WERI-Rb-1 (cell line): ENCODE results near the gene CYRIA.

ENCODE experiments used
- DNase-seq: peaks from one replicate; pipeline ENCODE4 v3.0.0-alpha.2; 2020
- H3K27ac ChIP-seq: fragments of 250-450 bp; sonication (Bioruptor Pico); 2 replicates; pipeline ENCODE4 v1.5.1; 2020; ENCODE audit warnings: mild to moderate bottlenecking, moderate library complexity
- H3K27me3 ChIP-seq: fragments of 250-450 bp; sonication (Bioruptor Pico); 2 replicates; pipeline ENCODE4 v1.5.1; 2021; ENCODE audit warnings: mild to moderate bottlenecking, low read depth, moderate library complexity; ENCODE audit not compliant: insufficient read depth, severe bottlenecking
- H3K36me3 ChIP-seq: fragments of 250-450 bp; sonication (Bioruptor Pico); 2 replicates; pipeline ENCODE4 v1.5.1; 2020; ENCODE audit warnings: mild to moderate bottlenecking, moderate library complexity
- H3K4me3 ChIP-seq: 2 replicates; pipeline ENCODE4 v1.5.1; 2011; ENCODE audit warnings: low read depth, mild to moderate bottlenecking, control low read depth, low read length
- H3K9me3 ChIP-seq: fragments of 250-450 bp; sonication (Bioruptor Pico); 2 replicates; pipeline ENCODE4 v1.5.1; 2021; ENCODE audit warnings: mild to moderate bottlenecking, moderate library complexity; ENCODE audit not compliant: severe bottlenecking
- TF ChIP-seq, protein P1 (sequence below): IDR thresholded peaks from 2 replicates; pipeline ENCODE4 v1.5.1; 2011; ENCODE audit warnings: low read depth, mild to moderate bottlenecking, control low read depth, inconsistent platforms, low read length

Gene CYRIA

DNA sequence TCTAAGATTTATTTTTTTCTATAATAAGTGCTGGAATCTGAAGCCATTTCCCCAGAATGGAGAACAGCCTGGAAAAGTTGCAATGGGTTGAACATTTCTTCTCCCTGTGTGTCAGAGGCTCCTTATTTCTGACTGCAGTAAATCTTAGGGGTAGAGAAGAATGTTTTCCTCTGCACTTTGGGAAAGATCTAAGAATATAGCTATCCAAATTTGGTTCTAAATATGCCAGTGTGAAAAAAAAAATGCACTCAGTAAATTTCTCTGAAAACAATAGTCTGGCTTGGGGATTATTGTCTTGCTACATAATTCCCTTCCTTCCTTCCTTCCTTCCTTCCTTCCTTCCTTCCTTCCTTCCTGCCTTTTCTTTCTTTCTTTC, 19.7 kb upstream of the CYRIA start:
- H3K27me3 ChIP-seq = no peaks in the 10 kb centered on the region
- DNase-seq = no peak
- H3K27ac ChIP-seq = no peak overlapping the region
- H3K9me3 ChIP-seq = no peaks in the 10 kb centered on the region
- TF ChIP-seq, protein P1, sequence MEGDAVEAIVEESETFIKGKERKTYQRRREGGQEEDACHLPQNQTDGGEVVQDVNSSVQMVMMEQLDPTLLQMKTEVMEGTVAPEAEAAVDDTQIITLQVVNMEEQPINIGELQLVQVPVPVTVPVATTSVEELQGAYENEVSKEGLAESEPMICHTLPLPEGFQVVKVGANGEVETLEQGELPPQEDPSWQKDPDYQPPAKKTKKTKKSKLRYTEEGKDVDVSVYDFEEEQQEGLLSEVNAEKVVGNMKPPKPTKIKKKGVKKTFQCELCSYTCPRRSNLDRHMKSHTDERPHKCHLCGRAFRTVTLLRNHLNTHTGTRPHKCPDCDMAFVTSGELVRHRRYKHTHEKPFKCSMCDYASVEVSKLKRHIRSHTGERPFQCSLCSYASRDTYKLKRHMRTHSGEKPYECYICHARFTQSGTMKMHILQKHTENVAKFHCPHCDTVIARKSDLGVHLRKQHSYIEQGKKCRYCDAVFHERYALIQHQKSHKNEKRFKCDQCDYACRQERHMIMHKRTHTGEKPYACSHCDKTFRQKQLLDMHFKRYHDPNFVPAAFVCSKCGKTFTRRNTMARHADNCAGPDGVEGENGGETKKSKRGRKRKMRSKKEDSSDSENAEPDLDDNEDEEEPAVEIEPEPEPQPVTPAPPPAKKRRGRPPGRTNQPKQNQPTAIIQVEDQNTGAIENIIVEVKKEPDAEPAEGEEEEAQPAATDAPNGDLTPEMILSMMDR = no peak
- no peak overlapping the region for H3K4me3 ChIP-seq
- H3K36me3 ChIP-seq = no peaks in the 10 kb centered on the region

DNA sequence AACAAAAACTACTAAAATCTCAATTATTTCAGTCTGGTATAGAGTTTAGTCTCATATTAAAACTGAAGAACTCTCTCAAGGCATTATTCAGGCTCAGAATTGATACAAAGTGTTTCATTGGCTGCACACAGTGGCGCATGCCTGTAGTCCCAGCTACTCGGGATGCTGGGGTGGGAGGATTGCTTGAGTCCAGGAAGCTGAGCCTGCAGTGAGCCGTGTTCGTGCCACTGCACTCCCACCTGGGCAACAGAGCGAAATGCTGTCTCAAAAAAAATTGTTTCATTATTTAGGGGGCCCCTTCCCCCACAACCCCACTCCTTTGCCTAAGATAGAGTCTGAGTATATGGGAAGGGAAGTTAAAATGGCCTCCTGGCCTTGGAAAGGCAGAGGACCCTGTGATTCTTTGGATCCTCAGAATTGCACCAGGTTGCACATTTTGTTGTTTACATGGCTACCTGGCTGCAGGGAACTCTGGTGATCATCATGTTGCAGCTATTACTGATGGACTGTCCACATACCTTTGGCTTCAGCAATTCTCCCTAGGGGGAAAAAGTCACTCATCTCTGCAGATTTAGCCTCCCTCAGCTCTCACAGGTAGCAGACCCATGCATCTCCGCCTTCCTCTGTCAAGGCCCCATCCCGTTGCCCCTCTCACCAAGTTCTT, 19.2 kb upstream of the CYRIA start:
- TF ChIP-seq, protein P1 = no peak
- H3K4me3 ChIP-seq = no peak overlapping the region
- DNase-seq = no peak

DNA sequence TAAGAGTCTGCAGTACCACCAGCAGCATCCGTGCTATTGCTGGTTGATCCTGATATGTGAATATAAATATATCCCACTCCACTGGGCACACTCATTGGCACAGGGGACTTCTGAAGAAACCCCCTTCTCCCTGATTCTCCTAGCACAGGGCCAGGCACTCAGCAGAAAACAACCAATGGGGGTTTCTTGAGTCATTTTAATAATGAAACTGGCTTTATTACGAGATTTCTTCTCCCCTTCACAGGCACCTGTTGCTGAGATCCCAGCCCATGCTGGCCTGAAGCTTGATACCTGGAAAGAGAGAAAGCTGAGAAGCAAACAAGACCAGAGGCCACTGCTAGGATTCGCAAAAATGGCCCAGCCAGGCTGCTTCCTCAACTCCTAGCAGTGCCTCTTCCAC, 17.9 kb upstream of the CYRIA start:
- Histone ChIP-seq H3K36me3 (no peaks in the 10 kb centered on the region), H3K9me3 (no peaks in the 10 kb centered on the region), H3K27ac (no peak overlapping the region)

More for the DNA sequence above, 19.2 kb upstream of the CYRIA start:
- Histone ChIP-seq H3K36me3 (no peaks in the 10 kb centered on the region), H3K9me3 (no peaks in the 10 kb centered on the region), H3K27ac (no peak overlapping the region), H3K27me3 (no peaks in the 10 kb centered on the region)

DNA sequence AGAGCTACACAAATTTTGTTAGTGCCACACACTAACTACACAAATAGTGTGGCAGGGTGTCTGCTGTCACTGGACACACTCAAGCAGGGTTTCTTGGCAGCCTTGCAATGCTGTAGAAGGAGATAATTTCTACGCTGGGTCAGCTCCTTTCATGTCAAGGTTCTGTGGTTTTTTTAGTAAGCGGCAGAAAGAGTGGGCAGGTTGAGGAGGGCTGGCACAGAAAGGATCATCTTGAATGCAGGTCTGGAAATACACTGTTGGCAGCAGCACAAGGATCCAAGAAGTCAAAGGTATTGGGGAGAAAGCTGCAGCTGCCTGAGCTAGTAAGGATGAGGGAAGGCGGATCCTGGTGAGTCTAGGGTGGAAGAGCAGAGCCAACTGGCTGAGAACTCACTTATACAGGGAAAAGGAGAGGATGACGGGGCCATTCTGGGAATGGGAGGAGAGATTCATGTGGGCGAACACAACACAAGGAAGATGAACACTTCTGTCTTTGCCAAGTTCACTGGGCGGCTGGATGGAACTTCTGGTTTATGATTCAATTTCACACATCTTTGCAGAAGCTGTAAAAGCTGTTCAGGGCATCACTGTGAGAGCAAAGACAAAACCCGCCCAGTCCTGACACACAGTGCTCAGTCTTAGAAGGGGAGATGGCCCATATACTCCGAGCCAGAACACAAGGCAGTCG, 16.9 kb upstream of the CYRIA start:
- Histone ChIP-seq H3K27ac (no peak overlapping the region), H3K4me3 (no peak overlapping the region), H3K9me3 (peaks cover 5% of the 10 kb centered on the region), H3K36me3 (no peaks in the 10 kb centered on the region), H3K27me3 (no peaks in the 10 kb centered on the region)
- DNase-seq = no peak
- TF ChIP-seq, protein P1 = no peak

More for the DNA sequence above, 17.9 kb upstream of the CYRIA start:
- TF ChIP-seq, protein P1 = no peak
- DNase-seq = no peak
- Histone ChIP-seq H3K27me3 (no peaks in the 10 kb centered on the region), H3K4me3 (no peak overlapping the region)

DNA sequence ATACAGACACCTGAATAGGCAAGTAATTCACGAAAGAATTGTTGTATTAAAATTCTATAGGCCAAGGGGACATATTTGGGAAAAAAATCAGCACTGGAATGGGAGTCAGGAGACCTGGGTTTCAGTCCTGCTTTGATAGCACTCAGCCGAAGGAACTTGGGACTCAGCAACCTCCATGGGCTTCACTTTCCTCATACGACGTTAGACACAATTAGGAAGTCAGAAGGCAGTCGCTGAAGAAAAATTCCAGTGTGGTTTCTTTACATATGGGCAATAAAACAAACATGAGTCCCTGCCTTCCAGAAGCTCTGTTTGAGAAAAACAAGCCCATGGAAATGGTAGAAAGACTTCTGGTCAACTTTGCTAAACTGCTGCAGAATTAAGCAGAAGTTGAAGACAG, 15.1 kb upstream of the CYRIA start:
- no peak for DNase-seq
- TF ChIP-seq, protein P1 = no peak
- H3K36me3 ChIP-seq = no peaks in the 10 kb centered on the region
- H3K4me3 ChIP-seq = no peak overlapping the region
- H3K27me3 ChIP-seq = no peaks in the 10 kb centered on the region
- H3K27ac ChIP-seq = no peak overlapping the region
- peaks cover 5% of the 10 kb centered on the region for H3K9me3 ChIP-seq
